ENCODE measurements around the gene TOM1.

Gene TOM1

DNA sequence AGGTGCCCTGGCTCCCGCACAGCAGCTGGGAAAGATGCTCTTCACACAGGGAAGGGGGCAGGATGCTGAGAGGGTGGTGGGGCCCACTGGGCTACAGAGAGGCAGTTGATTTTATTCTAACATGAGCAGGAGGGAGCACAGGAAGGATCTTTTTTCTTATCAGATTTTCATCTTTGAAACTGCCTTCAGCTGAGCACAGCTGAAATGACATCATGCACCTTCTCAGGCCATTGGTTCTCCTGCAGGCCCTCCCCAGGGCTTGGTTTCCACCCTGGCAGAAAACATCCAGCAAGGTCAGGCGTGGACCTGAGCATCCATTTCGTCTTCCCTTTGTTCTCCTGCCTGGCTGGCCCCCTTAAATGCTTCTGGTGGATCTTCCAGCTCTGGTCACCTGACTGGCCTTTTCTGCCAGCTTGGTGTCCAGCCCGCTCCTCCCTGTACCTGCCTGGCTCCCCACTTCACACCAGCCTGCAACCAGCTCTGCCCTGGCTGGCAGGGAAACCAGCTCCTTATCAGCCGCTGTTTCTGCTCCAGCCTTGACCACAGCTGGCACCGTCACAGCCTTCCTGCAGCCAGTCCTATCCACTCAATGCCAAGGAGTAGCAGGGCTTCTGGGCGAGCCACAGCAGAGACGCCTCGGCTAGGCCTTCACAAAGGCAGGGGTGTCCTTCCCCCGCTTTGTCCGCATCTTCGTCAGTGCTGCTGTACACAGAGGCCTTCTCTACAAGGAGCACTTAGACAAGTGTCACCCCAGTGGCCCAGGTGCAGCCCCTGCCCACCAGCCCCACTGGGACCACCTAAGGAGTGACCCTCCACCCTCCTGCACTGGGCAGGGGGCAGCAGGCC lies 36.5 kb downstream of the TOM1 start:
- Histone ChIP-seq H3K27ac (no peak overlapping the region), H3K4me3 (no peak overlapping the region)
- TF ChIP-seq, protein P1, sequence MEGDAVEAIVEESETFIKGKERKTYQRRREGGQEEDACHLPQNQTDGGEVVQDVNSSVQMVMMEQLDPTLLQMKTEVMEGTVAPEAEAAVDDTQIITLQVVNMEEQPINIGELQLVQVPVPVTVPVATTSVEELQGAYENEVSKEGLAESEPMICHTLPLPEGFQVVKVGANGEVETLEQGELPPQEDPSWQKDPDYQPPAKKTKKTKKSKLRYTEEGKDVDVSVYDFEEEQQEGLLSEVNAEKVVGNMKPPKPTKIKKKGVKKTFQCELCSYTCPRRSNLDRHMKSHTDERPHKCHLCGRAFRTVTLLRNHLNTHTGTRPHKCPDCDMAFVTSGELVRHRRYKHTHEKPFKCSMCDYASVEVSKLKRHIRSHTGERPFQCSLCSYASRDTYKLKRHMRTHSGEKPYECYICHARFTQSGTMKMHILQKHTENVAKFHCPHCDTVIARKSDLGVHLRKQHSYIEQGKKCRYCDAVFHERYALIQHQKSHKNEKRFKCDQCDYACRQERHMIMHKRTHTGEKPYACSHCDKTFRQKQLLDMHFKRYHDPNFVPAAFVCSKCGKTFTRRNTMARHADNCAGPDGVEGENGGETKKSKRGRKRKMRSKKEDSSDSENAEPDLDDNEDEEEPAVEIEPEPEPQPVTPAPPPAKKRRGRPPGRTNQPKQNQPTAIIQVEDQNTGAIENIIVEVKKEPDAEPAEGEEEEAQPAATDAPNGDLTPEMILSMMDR (IDR thresholded peaks at IDR 0.05): no peak
- no peak for DNase-seq (ENCODE audit: low spot score)

DNA sequence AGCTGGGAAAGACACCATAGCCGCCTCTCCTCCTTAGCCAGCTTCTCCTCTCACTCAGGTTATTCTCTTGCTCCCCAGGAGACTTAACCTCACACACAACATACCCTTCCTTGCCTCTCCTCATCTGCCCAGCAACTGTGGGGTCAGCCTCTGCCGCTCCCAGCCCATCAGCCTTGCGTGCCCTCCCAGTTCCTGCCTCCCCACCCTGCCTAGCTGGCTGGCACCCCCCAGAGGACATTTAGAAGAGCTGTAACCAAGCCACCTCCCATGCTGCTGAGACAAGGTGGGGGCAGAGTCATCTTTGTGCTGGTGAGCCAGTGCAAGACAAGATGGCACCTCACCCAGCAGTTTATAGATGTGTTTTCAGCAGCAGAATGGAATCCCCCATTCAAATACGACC lies 38.2 kb downstream of the TOM1 start:
- H3K27ac ChIP-seq: no peak overlapping the region
- TF ChIP-seq, protein P1 (IDR thresholded peaks at IDR 0.05): no peak
- DNase-seq (ENCODE audit: low spot score): no peak
- no peak overlapping the region for H3K4me3 ChIP-seq

DNA sequence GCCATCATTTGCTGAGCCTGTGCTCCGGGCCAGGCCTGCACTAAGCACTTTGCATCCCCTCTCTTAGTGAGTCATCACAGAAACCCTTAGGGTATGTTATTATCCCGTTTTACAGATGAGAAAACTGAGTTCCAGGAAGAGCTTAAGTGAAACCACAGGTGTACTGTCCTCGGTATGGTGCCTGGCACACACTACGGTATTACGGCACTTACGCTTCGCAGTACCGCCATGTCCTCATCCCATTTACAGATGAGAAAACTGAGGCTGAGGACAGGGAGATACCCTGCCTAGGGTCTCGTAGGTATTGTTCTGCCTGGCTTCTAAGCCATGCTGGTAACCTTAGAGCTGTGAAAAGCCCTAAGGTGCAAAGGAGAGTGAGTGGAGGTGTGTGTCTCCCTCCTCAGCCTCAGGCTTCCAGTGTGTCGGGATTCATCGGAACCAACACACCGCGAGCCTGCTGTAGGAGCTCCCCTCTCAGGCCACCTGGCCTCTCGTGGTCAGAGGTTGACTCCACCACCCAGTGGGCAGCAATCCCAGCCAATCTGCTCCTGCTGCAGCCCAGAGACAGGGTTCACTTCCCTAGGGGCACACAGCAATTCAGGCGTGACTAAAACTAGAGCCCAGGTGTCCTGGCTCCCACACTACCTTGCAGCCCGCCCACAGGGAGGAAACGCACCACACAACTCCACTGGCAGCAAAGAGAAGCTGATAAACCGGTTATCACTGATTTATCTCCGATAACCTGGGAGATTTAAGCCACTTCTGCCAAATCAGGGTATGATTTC lies 41.6 kb downstream of the TOM1 start:
- TF ChIP-seq, protein P1 (IDR thresholded peaks at IDR 0.05): no peak
- H3K4me3 ChIP-seq: no peak overlapping the region
- no peak overlapping the region for H3K27ac ChIP-seq
- no peak for DNase-seq (ENCODE audit: low spot score)

DNA sequence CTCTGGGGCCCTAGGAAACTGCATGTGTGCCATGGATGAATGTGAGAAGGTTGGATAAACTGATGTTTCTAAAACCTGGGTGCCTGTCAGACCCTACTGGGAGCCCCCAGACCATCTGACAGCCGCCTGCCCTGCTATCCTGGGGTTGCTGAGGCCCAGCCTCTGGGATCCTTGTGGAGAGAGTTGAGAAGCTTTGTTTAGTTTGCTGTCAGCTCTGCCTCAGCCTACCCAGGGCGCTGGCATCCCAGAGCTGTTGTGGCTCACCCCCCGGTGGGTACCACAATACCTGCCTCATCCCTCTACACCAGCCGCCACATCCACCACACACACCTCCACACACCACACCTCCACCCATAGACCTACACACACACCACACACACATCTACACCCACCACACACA lies 42.7 kb downstream of the TOM1 start:
- TF ChIP-seq, protein P1 (IDR thresholded peaks at IDR 0.05): no peak
- Histone ChIP-seq H3K4me3 (no peak overlapping the region), H3K27ac (no peak overlapping the region)
- no peak for DNase-seq (ENCODE audit: low spot score)

DNA sequence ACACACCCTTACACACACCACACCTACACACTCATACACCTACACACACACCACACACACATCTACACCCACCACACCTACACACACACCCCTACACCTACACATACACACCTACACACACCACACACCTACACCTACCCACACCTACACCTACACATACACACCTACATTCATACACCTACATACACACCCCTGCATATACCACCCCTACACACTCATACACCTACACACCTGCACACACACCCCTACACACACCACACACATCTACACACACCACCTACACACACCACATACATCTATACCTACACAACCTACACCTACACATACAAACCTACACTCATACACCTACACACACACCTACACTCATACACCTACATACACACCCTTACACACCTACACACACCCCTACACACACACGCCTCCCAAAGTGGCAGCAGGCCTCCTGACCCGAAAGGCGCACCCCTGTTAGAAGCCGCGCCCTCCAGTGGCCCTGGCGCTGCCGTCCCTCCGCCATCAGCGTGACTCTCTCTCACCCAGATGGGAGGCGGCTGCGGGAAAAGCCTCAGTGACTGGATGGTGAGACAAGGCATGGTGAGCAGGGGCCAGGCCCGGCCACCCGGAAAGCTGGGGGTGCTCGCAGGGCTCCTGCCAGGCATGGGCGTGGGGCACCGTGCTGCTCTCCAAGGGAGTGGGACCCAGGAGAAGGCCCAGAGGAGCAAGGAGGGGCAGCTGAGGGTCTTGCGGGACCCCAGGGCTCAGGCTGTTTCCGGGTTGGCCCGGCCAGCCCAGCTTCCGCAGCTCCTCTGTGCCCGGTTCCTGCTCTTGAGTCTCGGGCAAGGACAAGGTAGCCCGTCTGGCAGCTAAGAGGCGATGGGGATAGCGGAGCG lies 44.2 kb downstream of the TOM1 start:
- H3K4me3 ChIP-seq: no peak overlapping the region
- no peak overlapping the region for H3K27ac ChIP-seq
- DNase-seq (ENCODE audit: low spot score): no peak
- TF ChIP-seq, protein P1 (IDR thresholded peaks at IDR 0.05): no peak

DNA sequence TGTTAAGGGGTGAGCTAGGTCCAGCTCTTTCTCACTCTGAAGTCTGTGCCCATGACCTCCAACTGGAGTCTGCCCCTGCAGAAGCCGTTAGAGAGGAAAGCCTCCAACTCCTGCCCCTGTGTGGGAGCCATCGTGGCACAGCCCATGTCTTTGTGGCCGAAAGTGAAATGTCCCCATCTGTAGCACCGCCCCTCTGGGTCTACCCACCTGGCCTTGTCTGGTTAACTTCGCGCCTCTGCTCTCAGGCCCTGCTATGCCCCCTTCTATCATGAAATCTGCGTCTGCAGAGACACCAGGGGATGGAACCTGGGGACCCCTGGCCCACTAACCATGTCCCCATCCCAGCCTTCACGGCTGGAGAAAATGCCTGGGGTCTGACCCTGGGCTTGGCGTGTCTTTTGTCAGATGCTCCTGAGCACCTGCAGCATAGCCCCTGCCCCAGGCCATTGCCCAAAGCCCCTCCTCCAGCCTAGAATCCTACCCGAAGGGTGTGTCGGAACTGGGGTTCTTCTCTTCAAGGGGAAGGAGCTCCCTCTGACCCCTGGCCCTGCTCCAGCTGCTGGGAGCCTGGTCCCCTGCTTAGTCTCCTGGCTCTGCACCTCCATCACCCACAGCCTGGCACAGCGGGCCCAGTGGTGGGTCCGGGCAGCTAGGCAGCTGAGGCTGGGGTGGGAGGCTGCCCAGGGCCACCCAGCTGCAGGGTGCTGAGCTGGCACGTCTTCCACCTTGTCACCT lies 45.4 kb downstream of the TOM1 start:
- no peak overlapping the region for H3K4me3 ChIP-seq
- TF ChIP-seq, protein P1 (IDR thresholded peaks at IDR 0.05): no peak
- H3K27ac ChIP-seq: no peak overlapping the region
- DNase-seq (ENCODE audit: low spot score): no peak

Data from coronary artery (tissue), 2 donors.